Epithelial cell of esophagus (primary cell): Measurements from ENCODE around the gene HOXA11.

Experiments used
- DNase-seq: peaks from one replicate; pipeline ENCODE4 v3.0.0; 2010; ENCODE audit warnings: low read depth
- H3K4me3 ChIP-seq: 2 replicates; pipeline ENCODE4 v1.5.1; 2011; ENCODE audit warnings: mild to moderate bottlenecking, low read length, control low read depth
- TF ChIP-seq, protein P1 (sequence below): IDR thresholded peaks from 2 replicates; pipeline ENCODE4 v1.5.1; 2011; ENCODE audit warnings: low read depth, mild to moderate bottlenecking, low read length, control low read depth, inconsistent platforms; ENCODE audit not compliant: insufficient read depth; ENCODE audit errors: missing control alignments

The HOXA11 gene

GRCh38 chr7:27148756-27149641 is 36.0 kb downstream of the HOXA11 start:
- no peak for DNase-seq
- TF ChIP-seq, protein P1, sequence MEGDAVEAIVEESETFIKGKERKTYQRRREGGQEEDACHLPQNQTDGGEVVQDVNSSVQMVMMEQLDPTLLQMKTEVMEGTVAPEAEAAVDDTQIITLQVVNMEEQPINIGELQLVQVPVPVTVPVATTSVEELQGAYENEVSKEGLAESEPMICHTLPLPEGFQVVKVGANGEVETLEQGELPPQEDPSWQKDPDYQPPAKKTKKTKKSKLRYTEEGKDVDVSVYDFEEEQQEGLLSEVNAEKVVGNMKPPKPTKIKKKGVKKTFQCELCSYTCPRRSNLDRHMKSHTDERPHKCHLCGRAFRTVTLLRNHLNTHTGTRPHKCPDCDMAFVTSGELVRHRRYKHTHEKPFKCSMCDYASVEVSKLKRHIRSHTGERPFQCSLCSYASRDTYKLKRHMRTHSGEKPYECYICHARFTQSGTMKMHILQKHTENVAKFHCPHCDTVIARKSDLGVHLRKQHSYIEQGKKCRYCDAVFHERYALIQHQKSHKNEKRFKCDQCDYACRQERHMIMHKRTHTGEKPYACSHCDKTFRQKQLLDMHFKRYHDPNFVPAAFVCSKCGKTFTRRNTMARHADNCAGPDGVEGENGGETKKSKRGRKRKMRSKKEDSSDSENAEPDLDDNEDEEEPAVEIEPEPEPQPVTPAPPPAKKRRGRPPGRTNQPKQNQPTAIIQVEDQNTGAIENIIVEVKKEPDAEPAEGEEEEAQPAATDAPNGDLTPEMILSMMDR: no peak
- H3K4me3 ChIP-seq: no peak overlapping the region

GRCh38 chr7:27148031-27148755 is 36.8 kb downstream of the HOXA11 start:
- H3K4me3 ChIP-seq: no peak overlapping the region
- TF ChIP-seq, protein P1: no peak
- DNase-seq: no peak

GRCh38 chr7:27147199-27148030 is 37.6 kb downstream of the HOXA11 start, which contains the start of gene HOXA6:
Gene HOXA6, minus strand, starts transcription at chr7:27147774. Its CDS starts 25 bp downstream, at chr7:27147749.
- TF ChIP-seq, protein P1: no peak
- H3K4me3 ChIP-seq: no peak within 1 kb of the TSS
- DNase-seq: peak; percentile 45

GRCh38 chr7:27146491-27147198 is 38.4 kb downstream of the HOXA11 start:
- H3K4me3 ChIP-seq: no peak overlapping the region
- no peak for DNase-seq
- TF ChIP-seq, protein P1: no peak

DNA sequence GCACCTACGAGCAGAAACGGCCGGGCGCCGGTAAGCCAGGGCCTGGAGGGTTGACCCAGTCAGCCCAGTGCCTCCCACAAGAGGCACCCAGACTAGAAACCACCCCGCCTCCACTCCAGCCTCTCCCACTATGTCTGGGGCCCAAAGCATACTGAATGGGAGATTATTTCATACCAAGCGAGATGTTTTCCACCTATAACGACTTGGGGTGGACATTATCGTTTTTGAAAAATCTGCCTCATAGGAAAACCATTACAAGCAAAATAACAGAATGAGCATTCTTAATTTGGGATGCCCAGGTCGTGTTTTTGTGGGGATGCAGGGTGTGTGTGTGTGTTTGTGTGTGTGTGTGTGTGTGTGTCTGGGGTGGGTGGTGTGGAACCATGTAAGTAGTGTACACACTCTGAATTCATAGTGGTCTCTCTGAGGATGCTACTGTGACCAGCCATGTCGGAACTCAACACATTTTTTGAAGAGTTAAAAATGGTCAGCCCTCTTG is 39.1 kb downstream of the HOXA11 start:
- no peak overlapping the region for H3K4me3 ChIP-seq
- DNase-seq: no peak
- TF ChIP-seq, protein P1: no peak
